Mesenchymal stem cell (in vitro differentiated cells and primary cell): Measurements from ENCODE around the gene AGAP1.

Experiments
- DNase-seq: peaks from one replicate; pipeline ENCODE4 v3.0.0-alpha.2; 2013
- H2AFZ ChIP-seq: one replicate; pipeline ENCODE4 v1.6.1; 2013; ENCODE audit warnings: low read depth, mild to moderate bottlenecking, control low read depth, inconsistent platforms, low read length, moderate library complexity
- H2AK5ac ChIP-seq: 2 replicates; pipeline ENCODE4 v1.6.1; 2013; ENCODE audit warnings: low read length, moderate library complexity, mild to moderate bottlenecking, inconsistent platforms; ENCODE audit not compliant: severe bottlenecking
- H2BK120ac ChIP-seq: one replicate; pipeline ENCODE4 v1.6.1; 2013; ENCODE audit warnings: low read depth, mild to moderate bottlenecking, inconsistent platforms, low read length, moderate library complexity
- H2BK12ac ChIP-seq, 2 experiments: one replicate each; pipeline ENCODE4 v1.6.1; 2013; ENCODE audit warnings: inconsistent platforms in 2 of 2, low read length in 2 of 2, mild to moderate bottlenecking in 2 of 2, moderate library complexity in 2 of 2, control low read depth in 1 of 2
- H2BK15ac ChIP-seq: one replicate; pipeline ENCODE4 v1.6.1; 2013; ENCODE audit warnings: mild to moderate bottlenecking, low read depth, inconsistent platforms; ENCODE audit not compliant: poor library complexity, severe bottlenecking
- H2BK5ac ChIP-seq: 2 replicates; pipeline ENCODE4 v1.6.1; 2013; ENCODE audit warnings: low read depth, mild to moderate bottlenecking, low read length, control low read depth, inconsistent platforms; ENCODE audit not compliant: poor library complexity, severe bottlenecking
- H3K14ac ChIP-seq, 2 experiments: one replicate each; pipeline ENCODE4 v1.6.1; 2013; ENCODE audit warnings: inconsistent platforms in 2 of 2, low read length in 2 of 2, control low read depth in 1 of 2, mild to moderate bottlenecking in 1 of 2, moderate library complexity in 1 of 2
- H3K18ac ChIP-seq, 2 experiments: one replicate each; pipeline ENCODE4 v1.6.1; 2013; ENCODE audit warnings: inconsistent platforms in 2 of 2, low read length in 2 of 2, control low read depth in 1 of 2, low read depth in 1 of 2, mild to moderate bottlenecking in 1 of 2
- H3K23ac ChIP-seq, 2 experiments: one replicate each; pipeline ENCODE4 v1.6.1; 2013; ENCODE audit warnings: inconsistent platforms in 2 of 2, low read length in 2 of 2, mild to moderate bottlenecking in 2 of 2, moderate library complexity in 2 of 2, control low read depth in 1 of 2
- H3K27ac ChIP-seq: 2 replicates; pipeline ENCODE4 v1.5.1; 2013; ENCODE audit warnings: mild to moderate bottlenecking, moderate library complexity, low read length, control low read depth, inconsistent platforms; ENCODE audit not compliant: poor library complexity, severe bottlenecking
- H3K27me3 ChIP-seq, 2 experiments: 2 replicates each; pipeline versions ENCODE4 v1.6.1 to v1.7.0; 2013; ENCODE audit warnings: low read length in 2 of 2, mild to moderate bottlenecking in 2 of 2, moderate library complexity in 2 of 2, control low read depth in 1 of 2, inconsistent platforms in 1 of 2; ENCODE audit not compliant: control insufficient read depth in 1 of 2, insufficient read depth in 1 of 2
- H3K36me3 ChIP-seq, 2 experiments: 2 replicates each; pipeline versions ENCODE4 v1.6.1 to v1.7.0; 2013; ENCODE audit warnings: low read length in 2 of 2, control low read depth in 1 of 2, inconsistent platforms in 1 of 2, low read depth in 1 of 2, mild to moderate bottlenecking in 1 of 2; ENCODE audit not compliant: insufficient read depth in 2 of 2, control insufficient read depth in 1 of 2
- H3K4ac ChIP-seq, 2 experiments: one replicate each; pipeline ENCODE4 v1.6.1; 2013; ENCODE audit warnings: inconsistent platforms in 2 of 2, low read length in 2 of 2, mild to moderate bottlenecking in 2 of 2, moderate library complexity in 2 of 2, control low read depth in 1 of 2, low read depth in 1 of 2
- H3K4me1 ChIP-seq: 2 replicates; pipeline ENCODE4 v1.6.1; 2013; ENCODE audit warnings: low read depth, low read length, control low read depth; ENCODE audit not compliant: control insufficient read depth, insufficient read depth
- H3K4me2 ChIP-seq: 2 replicates; pipeline ENCODE4 v1.6.1; 2013; ENCODE audit warnings: low read length, mild to moderate bottlenecking, inconsistent platforms; ENCODE audit not compliant: poor library complexity, severe bottlenecking
- H3K4me3 ChIP-seq, 2 experiments: 2 replicates each; pipeline versions ENCODE4 v1.5.1 to v1.7.0; 2013; ENCODE audit warnings: low read length in 2 of 2, mild to moderate bottlenecking in 2 of 2, control low read depth in 1 of 2, low read depth in 1 of 2; ENCODE audit not compliant: insufficient read depth in 1 of 2
- H3K79me1 ChIP-seq: replicated peaks from 2 replicates; pipeline ENCODE4 v1.6.1; 2013; ENCODE audit warnings: mild to moderate bottlenecking, control low read depth, low read length, inconsistent platforms; ENCODE audit not compliant: poor library complexity, severe bottlenecking
- H3K9ac ChIP-seq: 2 replicates; pipeline ENCODE4 v1.7.0; 2013; ENCODE audit warnings: mild to moderate bottlenecking, low read length, moderate library complexity
- H3K9me3 ChIP-seq: 2 replicates; pipeline ENCODE4 v1.7.0; 2013; ENCODE audit warnings: mild to moderate bottlenecking, low read length; ENCODE audit not compliant: control insufficient read depth
- H4K8ac ChIP-seq: one replicate; pipeline ENCODE4 v1.6.1; 2013; ENCODE audit warnings: inconsistent platforms, mild to moderate bottlenecking, low read length, moderate library complexity
- H4K91ac ChIP-seq: one replicate; pipeline ENCODE4 v1.6.1; 2013; ENCODE audit warnings: mild to moderate bottlenecking, low read length, inconsistent platforms
- WGBS: methylation state at CpG from one replicate; pipeline ENCODE4 v1.1.7; 2013; ENCODE audit warnings: mixed read lengths; 5-methylcytosine and 5-hydroxymethylcytosine counted together

The AGAP1 gene

GRCh38 chr2:236107942-236108625, 614.2 kb downstream of the AGAP1 start:
- H3K9me3 ChIP-seq: no peaks in the 10 kb centered on the region
- no peak overlapping the region for H4K91ac ChIP-seq
- H3K4ac ChIP-seq: no peak overlapping the region
- H2BK15ac ChIP-seq: no peak overlapping the region
- no peaks in the 10 kb centered on the region for H3K36me3 ChIP-seq
- no peak overlapping the region for H2AFZ ChIP-seq
- H4K8ac ChIP-seq: no peak overlapping the region
- no peak overlapping the region for H3K4me3 ChIP-seq
- H3K18ac ChIP-seq: no peak overlapping the region
- H3K14ac ChIP-seq: no peak overlapping the region
- no peak overlapping the region for H2BK120ac ChIP-seq
- no peaks in the 10 kb centered on the region for H3K27me3 ChIP-seq
- no peak overlapping the region for H2AK5ac ChIP-seq
- H2BK5ac ChIP-seq: no peak overlapping the region
- no peak overlapping the region for H3K4me2 ChIP-seq
- no peak for DNase-seq
- no peak overlapping the region for H3K27ac ChIP-seq
- peaks cover 9% of the 10 kb centered on the region for H3K79me1 ChIP-seq
- 52% methylated on average over 20 of the region's 20 CpGs for WGBS
- no peak overlapping the region for H2BK12ac ChIP-seq
- no peak overlapping the region for H3K9ac ChIP-seq
- H3K23ac ChIP-seq: no peak overlapping the region
- peaks cover 14% of the 10 kb centered on the region for H3K4me1 ChIP-seq

DNA sequence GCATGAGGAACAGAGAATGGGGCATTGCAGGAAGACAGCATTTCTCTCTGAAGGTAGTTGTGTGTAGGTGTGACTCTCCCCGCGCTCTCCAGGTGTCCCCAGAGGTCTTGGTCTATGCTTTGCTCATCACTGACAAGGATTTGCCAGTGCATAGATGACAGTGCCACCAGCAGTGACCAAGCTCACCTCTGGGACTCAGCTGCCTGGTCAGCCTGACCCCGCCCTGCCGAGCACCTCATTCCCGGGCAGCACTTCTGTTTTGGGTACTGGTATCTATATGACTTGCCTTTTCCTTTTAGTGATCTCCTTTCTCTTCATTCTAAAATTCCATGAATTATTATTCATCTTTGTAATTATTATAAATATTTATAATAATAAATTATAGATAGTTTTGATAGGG, 615.2 kb downstream of the AGAP1 start:
- no peak overlapping the region for H2BK15ac ChIP-seq
- no peak overlapping the region for H3K23ac ChIP-seq
- peaks cover 10% of the 10 kb centered on the region for H3K4me1 ChIP-seq
- no peak overlapping the region for H3K9ac ChIP-seq
- no peak overlapping the region for H3K4ac ChIP-seq
- no peak overlapping the region for H3K14ac ChIP-seq
- no peak overlapping the region for H3K4me2 ChIP-seq
- no peak for DNase-seq
- no peak overlapping the region for H4K8ac ChIP-seq
- no peak overlapping the region for H2AFZ ChIP-seq
- no peak overlapping the region for H3K4me3 ChIP-seq
- H2BK5ac ChIP-seq: no peak overlapping the region
- no peaks in the 10 kb centered on the region for H3K9me3 ChIP-seq
- 100% methylated on average over 4 of the region's 5 CpGs for WGBS
- peaks cover 4% of the 10 kb centered on the region for H3K79me1 ChIP-seq
- no peak overlapping the region for H4K91ac ChIP-seq
- no peak overlapping the region for H2AK5ac ChIP-seq
- no peak overlapping the region for H3K27ac ChIP-seq
- no peak overlapping the region for H3K18ac ChIP-seq
- H2BK120ac ChIP-seq: no peak overlapping the region
- no peaks in the 10 kb centered on the region for H3K36me3 ChIP-seq
- no peak overlapping the region for H2BK12ac ChIP-seq
- no peaks in the 10 kb centered on the region for H3K27me3 ChIP-seq

DNA sequence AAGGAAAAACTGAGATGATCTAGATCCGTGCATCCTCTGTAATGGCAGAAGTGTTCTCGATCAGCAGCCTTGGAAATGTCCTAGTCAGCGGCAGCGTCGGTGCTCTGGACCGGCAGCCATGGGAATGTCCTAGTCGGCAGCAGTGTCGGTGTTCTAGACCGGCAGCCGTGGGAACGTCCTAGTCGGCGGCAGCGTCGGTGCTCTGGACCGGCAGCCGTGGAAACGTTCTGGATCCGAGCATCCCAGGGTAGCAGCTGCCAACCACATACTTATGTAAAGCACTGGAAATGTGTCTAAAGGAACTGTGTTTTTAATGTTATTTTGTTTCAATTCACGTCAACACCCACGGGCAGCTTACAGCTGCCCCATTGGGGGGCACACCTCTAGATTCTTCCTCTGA, 615.6 kb downstream of the AGAP1 start:
- no peak for DNase-seq
- Histone ChIP-seq H3K18ac (no peak overlapping the region), H3K4me2 (no peak overlapping the region), H2BK5ac (no peak overlapping the region), H3K4ac (no peak overlapping the region), H3K4me1 (peaks cover 8% of the 10 kb centered on the region), H2AFZ (no peak overlapping the region), H3K79me1 (peaks cover 2% of the 10 kb centered on the region), H4K91ac (no peak overlapping the region), H4K8ac (no peak overlapping the region), H2AK5ac (no peak overlapping the region), H3K14ac (no peak overlapping the region), H3K36me3 (no peaks in the 10 kb centered on the region), H3K23ac (no peak overlapping the region), H2BK120ac (no peak overlapping the region), H2BK15ac (no peak overlapping the region), H3K9ac (no peak overlapping the region), H3K9me3 (no peaks in the 10 kb centered on the region), H3K27ac (no peak overlapping the region), H2BK12ac (no peak overlapping the region), H3K4me3 (no peak overlapping the region), H3K27me3 (no peaks in the 10 kb centered on the region)
- 94% methylated on average over 21 of the region's 21 CpGs for WGBS

DNA sequence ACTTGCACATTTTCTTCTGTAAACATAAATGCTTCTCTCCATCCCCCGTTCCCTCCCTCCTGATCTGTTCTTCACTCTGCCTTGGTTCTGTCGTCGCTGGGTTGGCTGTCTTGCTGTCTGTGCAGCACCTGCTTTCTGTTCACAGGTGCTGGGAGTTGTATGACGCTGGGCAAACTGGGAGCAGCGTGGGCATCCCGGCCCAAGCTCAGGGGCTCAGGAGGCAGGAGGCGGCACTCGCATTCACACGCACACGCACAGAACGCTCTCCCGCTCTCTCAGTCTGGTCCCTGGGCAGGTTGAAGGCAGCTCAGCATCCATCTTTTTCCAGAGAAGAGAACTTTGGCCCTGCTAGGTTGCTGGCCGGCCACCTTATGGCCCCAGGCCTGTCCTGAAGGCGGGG, 618.6 kb downstream of the AGAP1 start:
- Histone ChIP-seq H2AK5ac (no peak overlapping the region), H3K4me2 (no peak overlapping the region), H3K9me3 (no peaks in the 10 kb centered on the region), H3K36me3 (no peaks in the 10 kb centered on the region), H3K4me1 (peaks cover 8% of the 10 kb centered on the region), H3K4ac (no peak overlapping the region), H3K27me3 (no peaks in the 10 kb centered on the region), H3K79me1 (no peaks in the 10 kb centered on the region), H2BK12ac (no peak overlapping the region), H3K4me3 (no peak overlapping the region), H3K23ac (no peak overlapping the region), H2AFZ (no peak overlapping the region), H3K27ac (no peak overlapping the region), H4K91ac (no peak overlapping the region), H3K9ac (no peak overlapping the region), H4K8ac (no peak overlapping the region), H3K18ac (no peak overlapping the region), H2BK120ac (no peak overlapping the region), H3K14ac (no peak overlapping the region), H2BK15ac (no peak overlapping the region), H2BK5ac (no peak overlapping the region)
- 89% methylated on average over 14 of the region's 14 CpGs for WGBS
- DNase-seq: no peak
